ENCODE results near the gene RAD51B.

GRCh38 chr14:68008491-68008890 lies 188.9 kb downstream of the RAD51B start:
- TF ChIP-seq POLR2A (IDR thresholded peaks at IDR 0.05), result no peak
- no peak for TF ChIP-seq CTCF (IDR thresholded peaks at IDR 0.05)
